OCI-LY7 (cell line): ENCODE measurements around the gene SINHCAF. TPM values are rescaled to one million over a fixed set of nuclear protein-coding genes. Genes with fewer than 3 reads are reported as not detected.

Experiments used
- BruUV-seq: library from RNA; stranded (reverse); fragments of 400-500 nt; replicated peaks from 2 replicates; lab custom pipeline; 2021; lab: Mats Ljungman, UMichigan
- CTCF ChIA-PET: fragments of 300-600 bp; sonication (Branson Sonifier 250); formaldehyde crosslinking; loops from one replicate; lab custom pipeline; 2022; ENCODE audit warnings: antibody characterized with exemption; ENCODE audit not compliant: unreplicated experiment; lab: Charles Lee
- POLR2A ChIA-PET: fragments of 300-600 bp; sonication (Branson Sonifier 250); formaldehyde crosslinking; loops from one replicate; lab custom pipeline; 2022; ENCODE audit warnings: antibody characterized with exemption; lab: Charles Lee
- DNase-seq: peaks from one replicate; pipeline ENCODE4 v3.0.0-alpha.2; 2015; ENCODE audit warnings: low spot score
- H2AFZ ChIP-seq: fragments of 200-600 bp; sonication (generic), shearing (Covaris generic); 2 replicates; pipeline ENCODE4 v1.6.1; 2014; ENCODE audit warnings: mild to moderate bottlenecking, antibody characterized with exemption, low read length, moderate library complexity
- H3K27ac ChIP-seq: fragments of 200-600 bp; sonication (generic); 2 replicates; pipeline ENCODE4 v1.5.1; 2014; ENCODE audit warnings: mixed run types, low read depth, mild to moderate bottlenecking, moderate library complexity, low read length, inconsistent platforms; ENCODE audit not compliant: poor library complexity, severe bottlenecking
- H3K36me3 ChIP-seq: fragments of 200-600 bp; sonication (generic); 2 replicates; pipeline ENCODE4 v1.6.1; 2014; ENCODE audit warnings: mild to moderate bottlenecking, antibody characterized with exemption, low read length, moderate library complexity, mixed read lengths; ENCODE audit not compliant: insufficient read depth
- H3K4me1 ChIP-seq: fragments of 200-600 bp; sonication (generic); 2 replicates; pipeline ENCODE4 v1.5.1; 2014; ENCODE audit warnings: mild to moderate bottlenecking, low read length; ENCODE audit not compliant: insufficient read depth, poor library complexity, severe bottlenecking
- H3K4me2 ChIP-seq: fragments of 200-600 bp; sonication (generic); 2 replicates; pipeline ENCODE4 v1.6.1; 2014; ENCODE audit warnings: mild to moderate bottlenecking, low read length
- H3K4me3 ChIP-seq: fragments of 200-600 bp; sonication (generic); 2 replicates; pipeline ENCODE4 v1.5.1; 2014; ENCODE audit warnings: mild to moderate bottlenecking, low read depth, low read length; ENCODE audit not compliant: poor library complexity, severe bottlenecking
- H3K79me2 ChIP-seq: fragments of 200-600 bp; sonication (generic); 2 replicates; pipeline ENCODE4 v1.6.1; 2016; ENCODE audit warnings: low read depth, mild to moderate bottlenecking, low read length, moderate library complexity, mixed read lengths; ENCODE audit not compliant: insufficient read depth
- H3K9me2 ChIP-seq: fragments of 200-600 bp; sonication (generic); 2 replicates; pipeline ENCODE4 v1.6.1; 2016; ENCODE audit warnings: mild to moderate bottlenecking, low read length, mixed read lengths; ENCODE audit not compliant: insufficient read depth
- H3K9me3 ChIP-seq: fragments of 200-600 bp; sonication (generic); 2 replicates; pipeline ENCODE4 v1.6.1; 2014; ENCODE audit warnings: mild to moderate bottlenecking, mixed run types, low read length, mixed read lengths
- H4K20me1 ChIP-seq: fragments of 200-600 bp; sonication (generic); 2 replicates; pipeline ENCODE4 v1.6.1; 2014; ENCODE audit warnings: mild to moderate bottlenecking, antibody characterized with exemption, low read length, moderate library complexity, mixed read lengths; ENCODE audit not compliant: insufficient read depth
- CTCF ChIP-seq: fragments of 200-600 bp; sonication (generic); conservative IDR thresholded peaks from 2 replicates; pipeline ENCODE4 v1.5.1; 2014; ENCODE audit warnings: mild to moderate bottlenecking, antibody characterized with exemption, low read length, moderate library complexity, mixed read lengths
- EZH2phosphoT487 ChIP-seq: fragments of 200-600 bp; sonication (generic); IDR thresholded peaks from 2 replicates; pipeline ENCODE4 v1.6.1; 2018; ENCODE audit warnings: low read depth, borderline replicate concordance, mild to moderate bottlenecking, mixed run types, antibody characterized with exemption, low read length, moderate library complexity, mixed read lengths
- intact Hi-C: fragments of 100-400 bp; cut with micrococcal nuclease; formaldehyde crosslinking; loops from one replicate; pipeline ENCODE4 v1.10.0; 2022; ENCODE audit not compliant: unreplicated experiment
- total RNA-seq, 2 experiments: library from RNA; depleted of rRNA in 1 of 2; stranded (reverse); fragments of >200 nt in 1 of 2; shearing (Covaris generic) in 1 of 2; gene quantifications; 2 replicates each; pipeline ENCODE4 v1.2.3, GENCODE V29; 2014 to 2022

Gene SINHCAF
- total RNA-seq, 2 experiments from 2014 or later, result 51.0 to 86.2 TPM

- H3K36me3 ChIP-seq, result no peaks in the 10 kb centered on the region
- peaks cover 21% of the 10 kb centered on the region for H3K4me1 ChIP-seq
- H3K79me2 ChIP-seq, result peaks cover 39% of the 10 kb centered on the region
- H3K4me2 ChIP-seq, result peak overlapping the region; percentile 63
- H4K20me1 ChIP-seq, result peaks cover 17% of the 10 kb centered on the region
- no peak overlapping the region for H3K27ac ChIP-seq
- DNase-seq, result no peak
- no peak for TF ChIP-seq EZH2phosphoT487
- TF ChIP-seq CTCF, result no peak
- BruUV-seq, result no TSS peak
- no peaks in the 10 kb centered on the region for H3K9me3 ChIP-seq
- no peaks in the 10 kb centered on the region for H3K9me2 ChIP-seq
- ChIA-PET CTCF (interaction anchor here (0.9 kb wide), 1 partner anchor 36 kb away, joined by 4 read pairs; no protein-coding TSS in a partner anchor), POLR2A (interaction anchor here (0.7 to 1.6 kb wide), 8 partner anchors 10 to 1300 kb away, joined by 3 to 9 read pairs (median 4); no protein-coding TSS in a partner anchor)
- H3K4me3 ChIP-seq, result peak overlapping the region; percentile 86
- intact Hi-C loops, result loop anchor here (2.0 to 10.0 kb wide), 3 partner anchors 36 to 948 kb away; no protein-coding TSS in a partner anchor
- H2AFZ ChIP-seq, result peak overlapping the region; percentile 74; the same call in 1 of the 2 replicates
Observed at GRCh38 chr12:31326736-31327659, 1.0 kb upstream of the SINHCAF start.

GRCh38 chr12:31325524-31325875 lies 450 bp downstream of the SINHCAF start:
- H3K9me3 ChIP-seq, result no peaks in the 10 kb centered on the region
- CTCF ChIA-PET, result no interaction called here
- peak; percentile 46 for DNase-seq

More at GRCh38 chr12:31325524-31325875, 450 bp downstream of the SINHCAF start:
- intact Hi-C loops, result loop anchor here (10.0 kb wide), 1 partner anchor 949 kb away; no protein-coding TSS in a partner anchor
- no peaks in the 10 kb centered on the region for H3K36me3 ChIP-seq
- TF ChIP-seq CTCF, result no peak
- TF ChIP-seq EZH2phosphoT487, result no peak
- no peaks in the 10 kb centered on the region for H3K9me2 ChIP-seq
- peak overlapping the region; percentile 87 for H3K4me2 ChIP-seq
- peak overlapping the region; percentile 48; the same call in 1 of the 2 replicates for H2AFZ ChIP-seq
- TSS peak; percentile 69 for BruUV-seq
- peaks cover 54% of the 10 kb centered on the region for H3K79me2 ChIP-seq
- peaks cover 32% of the 10 kb centered on the region for H3K4me1 ChIP-seq
- peak overlapping the region; percentile 69 for H3K27ac ChIP-seq
- POLR2A ChIA-PET, result interaction anchor here (0.6 to 1.4 kb wide), 3 partner anchors 9 to 48 kb away, joined by 6 to 9 read pairs (median 7); no protein-coding TSS in a partner anchor
- peaks cover 28% of the 10 kb centered on the region for H4K20me1 ChIP-seq
- H3K4me3 ChIP-seq, result peak overlapping the region; percentile 86
